Measurements from ENCODE around the gene RAVER2.

Gene RAVER2

DNA sequence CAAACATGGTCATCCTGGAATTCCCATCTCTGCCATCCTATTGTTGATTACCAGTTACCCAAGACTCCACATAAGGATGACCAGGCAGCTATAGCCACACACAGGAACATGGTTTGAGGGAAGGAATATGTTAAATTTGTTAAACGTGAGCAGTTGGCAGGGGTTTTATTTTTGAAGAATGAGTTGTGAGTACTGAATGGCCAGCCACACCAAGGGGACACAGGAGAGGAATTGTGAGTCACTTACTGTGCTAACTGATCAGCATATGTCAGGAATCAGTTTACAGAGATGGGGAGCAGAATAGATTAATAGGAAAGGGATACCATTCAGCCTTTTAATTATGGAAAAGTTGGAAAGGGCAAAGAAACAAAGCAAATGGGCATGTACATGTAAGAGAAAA is 39.3 kb upstream of the RAVER2 start:
- no peak for DNase-seq (ENCODE audit: low read depth)
- H3K4me3 ChIP-seq (ENCODE audit: low read depth, low read length), result no peak overlapping the region
- TF ChIP-seq, protein P1, sequence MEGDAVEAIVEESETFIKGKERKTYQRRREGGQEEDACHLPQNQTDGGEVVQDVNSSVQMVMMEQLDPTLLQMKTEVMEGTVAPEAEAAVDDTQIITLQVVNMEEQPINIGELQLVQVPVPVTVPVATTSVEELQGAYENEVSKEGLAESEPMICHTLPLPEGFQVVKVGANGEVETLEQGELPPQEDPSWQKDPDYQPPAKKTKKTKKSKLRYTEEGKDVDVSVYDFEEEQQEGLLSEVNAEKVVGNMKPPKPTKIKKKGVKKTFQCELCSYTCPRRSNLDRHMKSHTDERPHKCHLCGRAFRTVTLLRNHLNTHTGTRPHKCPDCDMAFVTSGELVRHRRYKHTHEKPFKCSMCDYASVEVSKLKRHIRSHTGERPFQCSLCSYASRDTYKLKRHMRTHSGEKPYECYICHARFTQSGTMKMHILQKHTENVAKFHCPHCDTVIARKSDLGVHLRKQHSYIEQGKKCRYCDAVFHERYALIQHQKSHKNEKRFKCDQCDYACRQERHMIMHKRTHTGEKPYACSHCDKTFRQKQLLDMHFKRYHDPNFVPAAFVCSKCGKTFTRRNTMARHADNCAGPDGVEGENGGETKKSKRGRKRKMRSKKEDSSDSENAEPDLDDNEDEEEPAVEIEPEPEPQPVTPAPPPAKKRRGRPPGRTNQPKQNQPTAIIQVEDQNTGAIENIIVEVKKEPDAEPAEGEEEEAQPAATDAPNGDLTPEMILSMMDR (IDR thresholded peaks at IDR 0.05; ENCODE audit: control insufficient read depth, extremely low read depth, insufficient read depth), result no peak

DNA sequence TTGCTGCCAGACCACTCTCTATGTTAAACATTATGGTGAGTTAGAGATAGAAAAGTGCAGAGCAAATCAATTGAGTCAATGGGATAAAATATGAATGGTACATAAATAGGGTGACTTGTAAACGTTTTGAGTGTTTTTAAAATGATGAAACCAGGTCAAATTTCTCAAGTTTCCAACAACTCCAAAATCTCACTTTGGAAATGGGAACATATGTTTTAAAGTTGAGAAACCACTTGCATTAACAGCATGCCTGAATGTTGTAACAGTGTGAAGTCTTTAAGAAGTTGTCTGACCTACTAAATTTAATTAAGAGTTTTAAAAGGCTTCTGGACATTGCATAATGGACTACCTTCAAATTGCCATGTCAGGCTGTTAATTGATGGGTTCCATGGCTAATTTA is 33.6 kb upstream of the RAVER2 start:
- no peak for DNase-seq (ENCODE audit: low read depth)
- H3K4me3 ChIP-seq (ENCODE audit: low read depth, low read length), result no peak overlapping the region
- TF ChIP-seq, protein P1 (IDR thresholded peaks at IDR 0.05; ENCODE audit: control insufficient read depth, extremely low read depth, insufficient read depth), result no peak

DNA sequence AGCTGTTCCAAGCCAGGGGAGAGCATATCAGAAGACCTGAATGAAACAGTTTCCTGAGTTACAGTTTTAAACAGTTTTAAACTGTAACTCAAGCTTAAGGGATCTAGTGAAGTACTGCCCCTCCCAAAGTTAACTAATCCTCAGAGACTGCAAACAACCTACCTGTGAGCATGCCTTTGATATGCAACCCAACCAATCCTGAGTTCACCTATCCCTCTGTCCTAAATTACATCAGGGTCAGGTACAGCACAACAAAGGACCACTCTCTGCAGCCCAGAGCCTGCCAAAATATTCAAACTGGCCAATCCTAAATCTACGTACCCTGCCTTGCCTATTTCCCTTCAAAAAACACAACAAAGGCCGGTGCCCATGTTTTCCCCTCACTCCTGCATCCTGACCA is 32.8 kb upstream of the RAVER2 start:
- TF ChIP-seq, protein P1 (IDR thresholded peaks at IDR 0.05; ENCODE audit: control insufficient read depth, extremely low read depth, insufficient read depth), result no peak
- no peak for DNase-seq (ENCODE audit: low read depth)
- H3K4me3 ChIP-seq (ENCODE audit: low read depth, low read length), result no peak overlapping the region

DNA sequence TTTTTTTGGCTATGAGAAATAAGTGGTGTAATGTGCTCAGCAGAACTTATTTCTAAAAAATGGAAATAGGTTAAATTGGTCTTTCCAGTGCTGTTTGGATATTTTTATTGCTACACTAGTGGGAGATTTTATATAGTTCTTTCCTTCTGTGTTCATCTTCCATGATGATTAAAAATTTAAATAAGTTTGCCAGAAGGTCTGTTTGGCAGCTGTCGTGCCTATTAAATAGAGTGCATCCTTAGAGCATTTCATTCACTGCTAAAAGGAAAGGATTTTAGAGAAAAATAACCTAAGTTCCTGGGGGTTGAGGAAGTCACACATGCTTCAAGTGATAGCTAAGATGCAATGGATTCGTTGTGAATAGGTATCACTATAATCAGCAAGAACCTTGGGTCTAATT is 29.7 kb upstream of the RAVER2 start:
- H3K4me3 ChIP-seq (ENCODE audit: low read depth, low read length), result no peak overlapping the region
- TF ChIP-seq, protein P1 (IDR thresholded peaks at IDR 0.05; ENCODE audit: control insufficient read depth, extremely low read depth, insufficient read depth), result no peak

DNA sequence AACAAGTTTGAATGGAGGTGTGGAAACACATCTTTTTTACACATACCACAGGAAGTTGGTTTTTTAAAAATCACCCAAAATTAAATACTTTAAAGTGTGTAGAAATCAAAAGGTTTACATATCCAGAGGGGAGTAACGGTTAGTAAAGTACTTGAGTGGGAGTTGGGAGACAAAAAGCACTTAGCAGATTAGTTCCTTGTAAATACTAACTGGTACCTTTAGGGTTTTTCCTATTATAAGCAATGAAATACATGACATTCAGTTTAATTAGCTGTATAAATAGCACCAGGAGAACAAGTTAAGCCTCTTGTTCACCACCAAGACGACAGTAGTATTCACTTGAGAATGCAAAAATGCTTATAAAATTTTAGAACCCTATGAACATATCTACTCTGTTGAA is 23.7 kb upstream of the RAVER2 start:
- TF ChIP-seq, protein P1 (IDR thresholded peaks at IDR 0.05; ENCODE audit: control insufficient read depth, extremely low read depth, insufficient read depth), result no peak
- no peak for DNase-seq (ENCODE audit: low read depth)
- H3K4me3 ChIP-seq (ENCODE audit: low read depth, low read length), result no peak overlapping the region

More for the DNA sequence above, 29.7 kb upstream of the RAVER2 start:
- no peak for DNase-seq (ENCODE audit: low read depth)

DNA sequence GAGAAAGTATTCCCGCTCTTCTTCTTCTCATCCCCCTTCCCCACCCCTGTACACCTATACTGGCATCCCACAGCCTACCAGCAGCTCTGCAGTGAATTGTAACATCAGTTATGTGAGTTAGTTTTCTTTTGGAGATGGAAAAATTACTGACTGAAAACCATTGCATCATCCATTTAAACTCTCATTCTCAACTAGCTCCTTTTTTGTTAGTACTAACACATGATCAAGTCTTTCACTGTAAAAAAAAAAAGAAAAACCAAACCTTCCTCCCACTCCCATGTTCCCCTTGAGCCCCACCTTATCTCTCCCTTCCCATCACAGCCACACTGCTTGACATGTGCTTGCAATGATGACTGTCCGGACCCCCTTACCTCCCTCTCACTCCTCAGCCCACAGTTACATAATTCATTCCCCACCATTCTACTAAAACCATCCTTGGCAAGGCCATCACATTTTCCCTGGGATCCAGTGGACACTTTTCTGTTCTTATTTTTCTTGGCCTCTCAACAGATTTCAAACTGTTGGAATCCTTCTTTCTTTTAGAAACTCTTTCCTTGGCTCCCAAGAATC is 23.2 kb upstream of the RAVER2 start:
- no peak for DNase-seq (ENCODE audit: low read depth)
- TF ChIP-seq, protein P1 (IDR thresholded peaks at IDR 0.05; ENCODE audit: control insufficient read depth, extremely low read depth, insufficient read depth), result no peak
- H3K4me3 ChIP-seq (ENCODE audit: low read depth, low read length), result no peak overlapping the region

DNA sequence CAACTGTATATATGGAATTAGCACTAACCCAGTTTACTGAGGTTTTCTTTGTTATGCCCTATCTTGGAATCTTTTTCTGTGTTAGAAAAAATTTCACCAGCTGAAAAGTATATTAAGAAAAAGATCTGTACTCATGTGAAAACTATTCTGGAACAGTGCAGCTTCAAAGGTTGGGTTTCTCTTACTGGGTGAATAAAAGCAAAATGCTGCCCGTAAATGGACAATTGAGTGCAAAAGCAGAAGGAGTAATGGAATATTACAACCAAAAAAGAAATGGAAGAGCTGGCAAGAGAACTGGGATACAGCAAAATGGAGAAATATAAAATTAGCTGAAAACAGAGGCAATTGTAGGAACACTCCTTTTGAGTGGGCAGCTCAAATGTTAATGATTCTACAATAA is 17.0 kb upstream of the RAVER2 start:
- TF ChIP-seq, protein P1 (IDR thresholded peaks at IDR 0.05; ENCODE audit: control insufficient read depth, extremely low read depth, insufficient read depth), result no peak
- H3K4me3 ChIP-seq (ENCODE audit: low read depth, low read length), result no peak overlapping the region
- DNase-seq (ENCODE audit: low read depth), result no peak
